H1 (cell line): ENCODE data around the gene LRP1-AS.

Experiments
- BCL11A ChIP-seq, 2 experiments: IDR thresholded peaks; one replicate each; pipeline ENCODE4 v1.6.1; 2011; ENCODE audit warnings: low read depth in 2 of 2, low read length in 2 of 2, mild to moderate bottlenecking in 2 of 2
- CBX5 ChIP-seq: fragments of 300-800, 300-1000 bp; sonication (generic); IDR thresholded peaks from 2 replicates; pipeline ENCODE4 v1.7.1; 2016; ENCODE audit warnings: antibody characterized with exemption, low read length, low read depth
- CTCF ChIP-seq, 3 experiments: IDR thresholded peaks; 1 replicate in 2 of 3; 2 replicates in 1 of 3; pipeline versions ENCODE4 v1.5.1 to v1.6.1; 2011; ENCODE audit warnings: low read length in 3 of 3, mild to moderate bottlenecking in 3 of 3, inconsistent platforms in 2 of 3, low read depth in 1 of 3, moderate library complexity in 1 of 3; ENCODE audit not compliant: insufficient read depth in 1 of 3; ENCODE audit errors: control extremely low read depth in 1 of 3
- EP300 ChIP-seq, 2 experiments: IDR thresholded peaks; 1 replicate in 1 of 2; 2 replicates in 1 of 2; pipeline ENCODE4 v1.6.1; 2011 to 2012; ENCODE audit warnings: low read depth in 2 of 2, low read length in 2 of 2, mild to moderate bottlenecking in 2 of 2, borderline replicate concordance in 1 of 2, inconsistent platforms in 1 of 2, moderate library complexity in 1 of 2
- EZH2 ChIP-seq: fragments of 200-600 bp; sonication (generic); IDR thresholded peaks from 2 replicates; pipeline ENCODE4 v1.7.1; 2012; ENCODE audit warnings: low read depth, mild to moderate bottlenecking, moderate library complexity, low read length, inconsistent platforms; ENCODE audit not compliant: severe bottlenecking
- RAD21 ChIP-seq, 2 experiments: IDR thresholded peaks in 1 of 2; conservative IDR thresholded peaks in 1 of 2; 2 replicates each; pipeline ENCODE4 v1.6.1; 2011; ENCODE audit warnings: low read depth in 2 of 2, low read length in 2 of 2, improper control_type of control experiment in 1 of 2, inconsistent platforms in 1 of 2, mild to moderate bottlenecking in 1 of 2, moderate library complexity in 1 of 2

GRCh38 chr12:57116580-57117281 lies 30.7 kb downstream of the LRP1-AS start:
- TF ChIP-seq CTCF (IDR thresholded peaks at IDR 0.05; ENCODE audit: control extremely low read depth in 1 of 3, insufficient read depth in 1 of 3, low read depth in 1 of 3, low read length in 3 of 3) = no peak
- TF ChIP-seq RAD21 (IDR thresholded peaks at IDR 0.05 in 1 of 2, conservative IDR thresholded peaks at IDR 0.05 in 1 of 2; ENCODE audit: low read depth in 2 of 2, low read length in 2 of 2) = no peak
- no peak for TF ChIP-seq BCL11A (IDR thresholded peaks at IDR 0.05; ENCODE audit: low read depth in 2 of 2, low read length in 2 of 2)
- no peak for TF ChIP-seq EP300 (IDR thresholded peaks at IDR 0.05; ENCODE audit: borderline replicate concordance in 1 of 2, low read depth in 2 of 2, low read length in 2 of 2)
- no peak for TF ChIP-seq CBX5
- TF ChIP-seq EZH2 = no peak
